HepG2 (cell line): Measurements from ENCODE around the gene CBX2. TPM values are rescaled to one million over a fixed set of nuclear protein-coding genes. Genes with fewer than 3 reads are reported as not detected.

Experiments used
- HNF4A ChIP-seq: sonication (generic); formaldehyde crosslinking; IDR thresholded peaks from 2 replicates; pipeline ENCODE4 v1.4.0; 2020; ENCODE audit warnings: missing genetic modification reagents
- JUNB ChIP-seq: sonication (generic); formaldehyde crosslinking; IDR thresholded peaks from 2 replicates; pipeline ENCODE4 v1.8.0; 2022; ENCODE audit warnings: missing genetic modification reagents, mild to moderate bottlenecking, borderline replicate concordance
- JUND ChIP-seq: sonication (generic); formaldehyde crosslinking; IDR thresholded peaks from 2 replicates; pipeline ENCODE4 v1.8.0; 2022; ENCODE audit warnings: mild to moderate bottlenecking, missing genetic modification reagents
- NBN ChIP-seq: fragments of 450-650 bp; conservative IDR thresholded peaks from 2 replicates; pipeline ENCODE4 v1.6.1; 2017
- NFIC ChIP-seq: IDR thresholded peaks from 2 replicates; pipeline ENCODE4 v1.6.1; 2012; ENCODE audit warnings: mild to moderate bottlenecking, low read length, inconsistent platforms
- NRL ChIP-seq: sonication (generic); formaldehyde crosslinking; IDR thresholded peaks from 2 replicates; pipeline ENCODE4 v1.5.0; 2020; ENCODE audit warnings: missing genetic modification reagents, mild to moderate bottlenecking, moderate library complexity, borderline replicate concordance
- PAWR ChIP-seq: sonication (generic); formaldehyde crosslinking; IDR thresholded peaks from 2 replicates; pipeline ENCODE4 v1.4.0; 2020; ENCODE audit warnings: missing genetic modification reagents, mild to moderate bottlenecking, borderline replicate concordance
- SALL1 ChIP-seq: sonication (generic); formaldehyde crosslinking; IDR thresholded peaks from 2 replicates; pipeline ENCODE4 v1.8.0; 2022; ENCODE audit warnings: mild to moderate bottlenecking, missing genetic modification reagents
- SMYD3 ChIP-seq: sonication (generic); formaldehyde crosslinking; IDR thresholded peaks from 2 replicates; pipeline ENCODE4 v1.8.1; 2023; ENCODE audit warnings: mild to moderate bottlenecking, missing genetic modification reagents
- TBX3 ChIP-seq: fragments of 450-650 bp; IDR thresholded peaks from 2 replicates; pipeline ENCODE4 v1.6.1; 2017; ENCODE audit warnings: antibody characterized with exemption, mild to moderate bottlenecking, inconsistent platforms, borderline replicate concordance
- ZMYM3 ChIP-seq: sonication (generic); formaldehyde crosslinking; IDR thresholded peaks from 2 replicates; pipeline ENCODE4 v1.5.1; 2020; ENCODE audit warnings: mild to moderate bottlenecking, missing genetic modification reagents
- ZNF674 ChIP-seq: sonication (generic); formaldehyde crosslinking; IDR thresholded peaks from 2 replicates; pipeline ENCODE4 v1.5.0; 2020; ENCODE audit warnings: low read depth, mild to moderate bottlenecking, missing genetic modification reagents
- polyA plus RNA-seq, 8 experiments: library from polyadenylated mRNA; depleted of rRNA in 3 of 8; stranded (reverse) in 7 of 8; unstranded in 1 of 8; fragments of >200 nt; fragmentation: Illumina TruSeq in 4 of 8; extraction: Trizol in 4 of 8; gene quantifications; 2 replicates each; pipeline versions ENCODE4 v1.2.1 to v1.2.3, GENCODE V29; 2011 to 2016; ENCODE audit warnings: low read depth in 4 of 8, missing spikeins in 1 of 8, mixed read lengths in 1 of 8; ENCODE audit not compliant: insufficient read depth in 1 of 8
- total RNA-seq, 5 experiments: library from RNA; depleted of rRNA; stranded (reverse); fragments of >200 nt; fragmentation: Illumina TruSeq; extraction: Trizol; gene quantifications; 2 replicates each; pipeline ENCODE4 v1.2.3, GENCODE V29; 2016; ENCODE audit warnings: low read depth in 1 of 5
- TF ChIP-seq, protein P1 (sequence below): sonication (generic); formaldehyde crosslinking; IDR thresholded peaks from 2 replicates; pipeline ENCODE4 v1.8.0; 2022; ENCODE audit warnings: mild to moderate bottlenecking, missing genetic modification reagents, borderline replicate concordance
- TF ChIP-seq, protein P2 (sequence below): sonication (generic); formaldehyde crosslinking; conservative IDR thresholded peaks from 2 replicates; pipeline ENCODE4 v1.5.0; 2020; ENCODE audit warnings: missing genetic modification reagents
- TF ChIP-seq, protein P3 (sequence below): sonication (generic); formaldehyde crosslinking; IDR thresholded peaks from 2 replicates; pipeline ENCODE4 v1.8.0; 2022; ENCODE audit warnings: low read depth, missing genetic modification reagents
- TF ChIP-seq, protein P4 (sequence below): sonication (generic); formaldehyde crosslinking; IDR thresholded peaks from 2 replicates; pipeline ENCODE4 v1.4.0; 2020; ENCODE audit warnings: missing genetic modification reagents
- TF ChIP-seq, protein P5 (sequence below): fragments of 450-650 bp; IDR thresholded peaks from 2 replicates; pipeline ENCODE4 v1.6.1; 2016
- TF ChIP-seq, protein P6 (sequence below): sonication (generic); formaldehyde crosslinking; IDR thresholded peaks from 2 replicates; pipeline ENCODE4 v1.8.0; 2022; ENCODE audit warnings: mild to moderate bottlenecking, missing genetic modification reagents, moderate library complexity

The CBX2 gene
- total and polyA plus RNA-seq, 2 of the 13 experiments (the other 11 are each of a cell fraction or from before 2014, with no cell fraction given) = 14.5 to 31.1 TPM

DNA sequence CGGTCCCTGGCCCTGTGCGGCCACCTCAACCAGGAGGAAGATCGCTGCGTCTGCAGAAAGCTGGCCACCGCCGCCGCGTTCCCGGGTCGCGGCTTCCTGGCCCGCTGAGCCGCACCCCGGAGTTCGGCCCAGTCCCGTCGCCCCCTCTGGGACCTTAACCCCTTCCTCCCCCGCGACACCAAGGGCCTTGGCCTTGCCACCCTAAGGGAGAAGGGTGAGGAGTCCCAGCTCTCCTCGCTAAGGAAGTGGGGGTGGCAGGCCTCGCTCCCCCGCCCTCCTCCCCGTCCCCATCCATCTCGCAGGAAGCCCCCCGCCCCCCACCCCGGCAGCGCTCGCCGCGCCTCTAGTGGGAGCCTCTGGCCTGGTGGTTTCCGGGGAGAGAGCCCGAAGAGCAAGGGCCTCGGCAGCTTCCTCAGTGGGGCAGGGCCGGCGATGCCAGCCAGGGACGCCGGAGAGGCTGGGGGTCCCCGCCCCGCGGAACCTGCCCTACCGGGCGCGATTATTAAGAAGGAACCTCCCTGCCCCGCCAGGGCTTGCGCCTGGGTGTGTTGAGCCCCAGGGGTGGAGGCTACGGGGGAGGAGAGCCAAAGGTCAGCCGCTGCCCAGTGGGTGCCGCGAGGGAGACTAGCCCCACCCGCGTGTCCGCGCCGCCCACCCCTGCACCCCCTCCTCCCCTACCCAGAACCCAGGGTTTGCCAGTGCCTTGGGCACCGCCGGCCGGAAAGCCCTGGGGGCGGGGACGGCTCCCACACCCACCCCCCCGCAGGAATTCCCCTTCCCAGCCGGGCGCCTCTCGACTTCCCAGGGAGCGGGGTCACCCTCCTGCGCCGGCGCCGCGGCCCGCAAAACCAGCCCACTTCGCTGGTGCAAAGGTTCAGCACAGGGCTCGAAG is 54.5 kb downstream of the CBX2 start (continued):
- TF ChIP-seq, protein P1, sequence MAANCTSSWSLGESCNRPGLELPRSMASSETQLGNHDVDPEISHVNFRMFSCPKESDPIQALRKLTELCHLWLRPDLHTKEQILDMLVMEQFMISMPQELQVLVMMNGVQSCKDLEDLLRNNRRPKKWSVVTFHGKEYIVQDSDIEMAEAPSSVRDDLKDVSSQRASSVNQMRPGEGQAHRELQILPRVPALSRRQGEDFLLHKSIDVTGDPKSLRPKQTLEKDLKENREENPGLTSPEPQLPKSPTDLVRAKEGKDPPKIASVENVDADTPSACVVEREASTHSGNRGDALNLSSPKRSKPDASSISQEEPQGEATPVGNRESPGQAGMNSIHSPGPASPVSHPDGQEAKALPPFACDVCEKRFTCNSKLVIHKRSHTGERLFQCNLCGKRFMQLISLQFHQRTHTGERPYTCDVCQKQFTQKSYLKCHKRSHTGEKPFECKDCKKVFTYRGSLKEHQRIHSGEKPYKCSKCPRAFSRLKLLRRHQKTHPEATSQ (CRISPR knock-in tag) = no peak
- TF ChIP-seq TBX3 (no peak), JUND (no peak), NFIC (no peak), NBN (no peak), SALL1 (CRISPR knock-in tag) (peak; percentile 47; the same call in 1 of the 2 replicates), NRL (CRISPR knock-in tag) (peak; percentile 5; the same call in 1 of the 2 replicates), SMYD3 (CRISPR knock-in tag) (no peak), ZNF674 (CRISPR knock-in tag) (peak; percentile 83; the same call in 1 of the 2 replicates), HNF4A (CRISPR knock-in tag) (peak; percentile 74), JUNB (CRISPR knock-in tag) (no peak), ZMYM3 (CRISPR knock-in tag) (peak; percentile 5; the same call in 1 of the 2 replicates), PAWR (CRISPR knock-in tag) (no peak)
- TF ChIP-seq, protein P2, sequence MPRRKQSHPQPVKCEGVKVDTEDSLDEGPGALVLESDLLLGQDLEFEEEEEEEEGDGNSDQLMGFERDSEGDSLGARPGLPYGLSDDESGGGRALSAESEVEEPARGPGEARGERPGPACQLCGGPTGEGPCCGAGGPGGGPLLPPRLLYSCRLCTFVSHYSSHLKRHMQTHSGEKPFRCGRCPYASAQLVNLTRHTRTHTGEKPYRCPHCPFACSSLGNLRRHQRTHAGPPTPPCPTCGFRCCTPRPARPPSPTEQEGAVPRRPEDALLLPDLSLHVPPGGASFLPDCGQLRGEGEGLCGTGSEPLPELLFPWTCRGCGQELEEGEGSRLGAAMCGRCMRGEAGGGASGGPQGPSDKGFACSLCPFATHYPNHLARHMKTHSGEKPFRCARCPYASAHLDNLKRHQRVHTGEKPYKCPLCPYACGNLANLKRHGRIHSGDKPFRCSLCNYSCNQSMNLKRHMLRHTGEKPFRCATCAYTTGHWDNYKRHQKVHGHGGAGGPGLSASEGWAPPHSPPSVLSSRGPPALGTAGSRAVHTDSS (CRISPR knock-in tag) = no peak
- TF ChIP-seq, protein P3, sequence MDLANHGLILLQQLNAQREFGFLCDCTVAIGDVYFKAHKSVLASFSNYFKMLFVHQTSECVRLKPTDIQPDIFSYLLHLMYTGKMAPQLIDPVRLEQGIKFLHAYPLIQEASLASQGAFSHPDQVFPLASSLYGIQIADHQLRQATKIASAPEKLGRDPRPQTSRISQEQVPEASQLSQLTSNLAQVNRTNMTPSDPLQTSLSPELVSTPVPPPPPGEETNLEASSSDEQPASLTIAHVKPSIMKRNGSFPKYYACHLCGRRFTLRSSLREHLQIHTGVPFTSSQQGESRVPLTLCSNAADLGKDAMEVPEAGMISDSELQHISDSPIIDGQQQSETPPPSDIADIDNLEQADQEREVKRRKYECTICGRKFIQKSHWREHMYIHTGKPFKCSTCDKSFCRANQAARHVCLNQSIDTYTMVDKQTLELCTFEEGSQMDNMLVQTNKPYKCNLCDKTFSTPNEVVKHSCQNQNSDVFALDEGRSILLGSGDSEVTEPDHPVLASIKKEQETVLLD (CRISPR knock-in tag) = peak; percentile 24; the same call in 1 of the 2 replicates
- TF ChIP-seq, protein P4, sequence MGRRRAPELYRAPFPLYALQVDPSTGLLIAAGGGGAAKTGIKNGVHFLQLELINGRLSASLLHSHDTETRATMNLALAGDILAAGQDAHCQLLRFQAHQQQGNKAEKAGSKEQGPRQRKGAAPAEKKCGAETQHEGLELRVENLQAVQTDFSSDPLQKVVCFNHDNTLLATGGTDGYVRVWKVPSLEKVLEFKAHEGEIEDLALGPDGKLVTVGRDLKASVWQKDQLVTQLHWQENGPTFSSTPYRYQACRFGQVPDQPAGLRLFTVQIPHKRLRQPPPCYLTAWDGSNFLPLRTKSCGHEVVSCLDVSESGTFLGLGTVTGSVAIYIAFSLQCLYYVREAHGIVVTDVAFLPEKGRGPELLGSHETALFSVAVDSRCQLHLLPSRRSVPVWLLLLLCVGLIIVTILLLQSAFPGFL (CRISPR knock-in tag) = no peak
- TF ChIP-seq, protein P5, sequence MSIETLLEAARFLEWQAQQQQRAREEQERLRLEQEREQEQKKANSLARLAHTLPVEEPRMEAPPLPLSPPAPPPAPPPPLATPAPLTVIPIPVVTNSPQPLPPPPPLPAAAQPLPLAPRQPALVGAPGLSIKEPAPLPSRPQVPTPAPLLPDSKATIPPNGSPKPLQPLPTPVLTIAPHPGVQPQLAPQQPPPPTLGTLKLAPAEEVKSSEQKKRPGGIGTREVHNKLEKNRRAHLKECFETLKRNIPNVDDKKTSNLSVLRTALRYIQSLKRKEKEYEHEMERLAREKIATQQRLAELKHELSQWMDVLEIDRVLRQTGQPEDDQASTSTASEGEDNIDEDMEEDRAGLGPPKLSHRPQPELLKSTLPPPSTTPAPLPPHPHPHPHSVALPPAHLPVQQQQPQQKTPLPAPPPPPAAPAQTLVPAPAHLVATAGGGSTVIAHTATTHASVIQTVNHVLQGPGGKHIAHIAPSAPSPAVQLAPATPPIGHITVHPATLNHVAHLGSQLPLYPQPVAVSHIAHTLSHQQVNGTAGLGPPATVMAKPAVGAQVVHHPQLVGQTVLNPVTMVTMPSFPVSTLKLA = no peak
- TF ChIP-seq, protein P6, sequence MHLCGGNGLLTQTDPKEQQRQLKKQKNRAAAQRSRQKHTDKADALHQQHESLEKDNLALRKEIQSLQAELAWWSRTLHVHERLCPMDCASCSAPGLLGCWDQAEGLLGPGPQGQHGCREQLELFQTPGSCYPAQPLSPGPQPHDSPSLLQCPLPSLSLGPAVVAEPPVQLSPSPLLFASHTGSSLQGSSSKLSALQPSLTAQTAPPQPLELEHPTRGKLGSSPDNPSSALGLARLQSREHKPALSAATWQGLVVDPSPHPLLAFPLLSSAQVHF (CRISPR knock-in tag) = no peak
